22Rv1 (cell line): Measurements from ENCODE around the gene LEMD1.
A peak's percentile ranks its signal among the peaks of the same experiment; 100 is the strongest.

ENCODE experiments used
- H3K27ac ChIP-seq: fragments of 450-650 bp; 2 replicates; pipeline ENCODE4 v1.5.1; 2017
- CTCF ChIP-seq: fragments of 450-650 bp; IDR thresholded peaks from 2 replicates; pipeline ENCODE4 v1.5.1; 2017; ENCODE audit warnings: mild to moderate bottlenecking
- ZFX ChIP-seq: fragments of 450-650 bp; IDR thresholded peaks from 2 replicates; pipeline ENCODE4 v1.6.1; 2017; ENCODE audit warnings: antibody characterized with exemption, borderline replicate concordance

The LEMD1 gene

GRCh38 chr1:205357567-205357966 is 64.3 kb downstream of the LEMD1 start:
- no peak for TF ChIP-seq ZFX
- no peak overlapping the region for H3K27ac ChIP-seq

DNA sequence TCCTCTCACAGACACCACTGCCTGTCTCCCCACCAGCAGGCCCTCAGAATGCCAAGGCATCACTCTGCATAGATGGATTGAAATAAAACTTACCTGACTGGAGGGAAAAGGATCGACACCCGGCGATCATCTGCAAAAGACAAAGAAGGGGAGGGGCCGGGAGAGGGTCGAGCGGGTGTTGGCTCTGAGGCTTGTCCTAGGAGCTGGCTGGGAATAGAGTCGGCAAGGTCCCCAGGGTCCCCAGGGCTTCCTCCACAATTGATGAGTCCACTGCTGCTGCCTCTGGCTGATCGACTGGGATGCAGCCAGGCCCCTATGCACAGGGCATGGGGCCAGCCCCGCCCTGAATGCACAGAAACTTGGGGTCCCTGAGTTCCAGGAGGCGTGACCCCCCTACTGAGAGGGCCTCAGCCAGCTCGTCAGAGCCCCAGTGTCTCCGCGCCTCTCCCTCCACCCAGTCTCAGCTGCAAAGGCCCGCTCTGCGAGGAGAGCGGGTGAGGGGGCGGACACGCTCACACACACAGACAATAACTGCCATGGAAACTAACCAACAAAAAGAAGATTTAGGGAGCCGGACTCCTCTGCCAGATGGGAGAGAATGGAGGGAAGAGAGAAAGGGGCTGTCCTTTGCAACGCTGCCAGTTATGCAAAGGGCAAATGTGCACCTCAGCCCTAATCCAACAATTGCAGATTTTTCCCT is 65.3 kb downstream of the LEMD1 start, which contains the start of gene KLHDC8A:
KLHDC8A (minus strand) TSS at position 483 of the 700 bp plus-strand sequence. CDS start 13,318 bp downstream, outside the sequence.
- TF ChIP-seq CTCF (no peak), ZFX (no peak)
- H3K27ac ChIP-seq = no peak within 1 kb of the TSS

DNA sequence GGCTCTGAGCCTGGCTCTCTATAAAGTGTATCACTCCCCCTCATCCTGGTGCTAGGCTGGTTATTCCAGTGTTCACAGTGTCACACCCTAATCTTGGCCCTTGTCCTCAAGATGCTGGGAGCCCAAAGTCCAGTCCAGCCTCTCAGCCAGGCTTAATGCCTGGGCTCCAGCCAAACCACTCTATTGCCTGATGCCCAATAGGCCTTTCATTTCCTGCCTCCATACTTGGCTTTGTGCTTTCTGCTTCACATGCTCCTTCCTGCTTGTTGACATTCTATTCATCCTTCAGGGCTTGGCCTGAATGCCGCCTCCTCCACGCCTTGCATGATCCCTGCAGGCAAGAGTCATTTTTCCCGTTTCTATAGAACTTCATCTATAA is 66.8 kb downstream of the LEMD1 start:
- TF ChIP-seq ZFX (no peak), CTCF (no peak)
- H3K27ac ChIP-seq = peak overlapping the region; percentile 3; the same call in 1 of the 2 replicates

GRCh38 chr1:205354259-205355074 is 67.4 kb downstream of the LEMD1 start:
- TF ChIP-seq CTCF = peak; percentile 98
- TF ChIP-seq ZFX = no peak
- peak overlapping the region; percentile 3; the same call in 1 of the 2 replicates for H3K27ac ChIP-seq

GRCh38 chr1:205353612-205354011 is 68.2 kb downstream of the LEMD1 start:
- no peak overlapping the region; the same call in 1 of the 2 replicates for H3K27ac ChIP-seq
- TF ChIP-seq CTCF (no peak), ZFX (no peak)

- TF ChIP-seq CTCF = no peak
- no peak for TF ChIP-seq ZFX
- no peak overlapping the region; the same call in 1 of the 2 replicates for H3K27ac ChIP-seq
These were observed 68.7 kb downstream of the LEMD1 start for GRCh38 chr1:205353191-205353590.

GRCh38 chr1:205351984-205352713 is 69.7 kb downstream of the LEMD1 start:
- TF ChIP-seq ZFX (no peak), CTCF (no peak)
- H3K27ac ChIP-seq = no peak overlapping the region
